Measurements from ENCODE around the gene ARHGAP18.

DNA sequence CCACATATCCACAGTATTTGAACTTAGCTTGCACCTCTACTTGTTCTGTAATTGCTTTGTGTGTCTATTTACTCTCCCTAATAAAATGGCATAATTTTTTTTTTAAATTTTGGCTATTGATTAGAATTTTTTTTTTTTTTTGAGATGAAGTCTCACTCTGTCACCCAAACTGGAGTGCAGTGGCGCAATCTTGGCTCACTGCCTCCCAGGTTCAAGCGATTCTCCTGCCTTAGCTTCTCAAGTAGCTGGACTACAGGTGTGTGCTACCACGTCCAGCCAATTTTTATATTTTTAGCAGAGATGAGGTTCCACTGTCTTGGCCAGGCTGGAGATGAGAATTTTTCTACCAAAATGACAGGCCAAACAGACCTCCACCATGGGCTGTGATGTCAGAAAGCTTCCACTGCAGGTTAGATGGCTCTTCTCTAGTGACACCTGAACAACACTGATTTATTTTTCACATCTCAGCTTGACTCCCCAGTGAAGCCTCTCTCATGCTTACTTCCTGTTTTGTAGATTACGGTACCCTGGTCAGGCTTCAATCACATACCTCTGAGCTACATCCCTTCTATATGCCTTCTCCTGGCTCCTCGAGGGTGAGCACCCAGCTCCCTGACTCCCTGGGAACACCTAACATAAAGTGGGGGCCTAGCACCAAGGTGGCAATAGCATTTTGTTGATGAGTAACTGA, 112.8 kb downstream of the ARHGAP18 start:
- TF ChIP-seq, protein P1, sequence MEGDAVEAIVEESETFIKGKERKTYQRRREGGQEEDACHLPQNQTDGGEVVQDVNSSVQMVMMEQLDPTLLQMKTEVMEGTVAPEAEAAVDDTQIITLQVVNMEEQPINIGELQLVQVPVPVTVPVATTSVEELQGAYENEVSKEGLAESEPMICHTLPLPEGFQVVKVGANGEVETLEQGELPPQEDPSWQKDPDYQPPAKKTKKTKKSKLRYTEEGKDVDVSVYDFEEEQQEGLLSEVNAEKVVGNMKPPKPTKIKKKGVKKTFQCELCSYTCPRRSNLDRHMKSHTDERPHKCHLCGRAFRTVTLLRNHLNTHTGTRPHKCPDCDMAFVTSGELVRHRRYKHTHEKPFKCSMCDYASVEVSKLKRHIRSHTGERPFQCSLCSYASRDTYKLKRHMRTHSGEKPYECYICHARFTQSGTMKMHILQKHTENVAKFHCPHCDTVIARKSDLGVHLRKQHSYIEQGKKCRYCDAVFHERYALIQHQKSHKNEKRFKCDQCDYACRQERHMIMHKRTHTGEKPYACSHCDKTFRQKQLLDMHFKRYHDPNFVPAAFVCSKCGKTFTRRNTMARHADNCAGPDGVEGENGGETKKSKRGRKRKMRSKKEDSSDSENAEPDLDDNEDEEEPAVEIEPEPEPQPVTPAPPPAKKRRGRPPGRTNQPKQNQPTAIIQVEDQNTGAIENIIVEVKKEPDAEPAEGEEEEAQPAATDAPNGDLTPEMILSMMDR (IDR thresholded peaks at IDR 0.05; ENCODE audit: low read depth, low read length, poor library complexity, severe bottlenecking), result no peak
- TF ChIP-seq EZH2phosphoT487 (IDR thresholded peaks at IDR 0.05; ENCODE audit: borderline replicate concordance, low read length), result no peak
